Pancreas (tissue), 10 donors: ENCODE results near the gene CWC27. TPM values are rescaled to one million over a fixed set of nuclear protein-coding genes. Genes with fewer than 3 reads are reported as not detected.
"Not testable (repeated sequence)": the region's sequence is repeated elsewhere in the genome, so short reads cannot be mapped to it uniquely, and the experiment has no call there.

Source experiments
- ATAC-seq, 4 donors: fragments of 200-7000 bp; cut with Tn5 transposase; one replicate each; pipeline versions ENCODE4 v1.8.0 to v1.9.1; 2020; ENCODE audit warnings: mild to moderate bottlenecking in 4 of 4, moderate library complexity in 4 of 4
- DNase-seq, 6 donors: peaks; one replicate each; pipeline ENCODE4 v3.0.0-alpha.2; 2020
- FAIRE-seq: peaks from 2 replicates; lab custom pipeline; 2012; peaks lifted over from hg19 to GRCh38; lab: Jason Lieb, UNC
- H3K27ac ChIP-seq, 4 donors: fragments of 200-600 bp; sonication (generic); 1 replicate in 3 of 4; 2 replicates in 1 of 4; pipeline versions ENCODE4 v1.5.0 to v1.8.0; 2020
- H3K27me3 ChIP-seq, 4 donors: fragments of 200-600 bp; one replicate each; pipeline ENCODE4 v1.8.0; 2021
- H3K36me3 ChIP-seq, 3 donors: fragments of 200-600 bp; sonication (generic) in 1 of 3; one replicate each; pipeline versions ENCODE4 v1.5.0 to v1.8.0; 2020 to 2021
- H3K4me1 ChIP-seq, 3 donors: fragments of 200-600 bp; one replicate each; pipeline ENCODE4 v1.8.0; 2021
- H3K4me3 ChIP-seq, 4 donors: fragments of 200-600 bp; sonication (generic) in 2 of 4; one replicate each; pipeline versions ENCODE4 v1.5.0 to v1.8.0; 2020 to 2021
- H3K9me3 ChIP-seq, 4 donors: fragments of 200-600 bp; one replicate each; pipeline ENCODE4 v1.8.0; 2021
- WGBS, 2 donors: extraction: QIAGEN DNeasy Blood & Tissue Kit; methylation state at CpG; one replicate each; pipeline ENCODE4 v1.1.7; 2013; 5-methylcytosine and 5-hydroxymethylcytosine counted together
- intact Hi-C, 3 donors: fragments of 100-400 bp; cut with DNase I; formaldehyde crosslinking; loops; one replicate each; pipeline versions ENCODE4 v1.11.1 to v1.14.2; 2022
- polyA plus RNA-seq, 2 donors: library from polyadenylated mRNA; stranded (reverse); fragments of 200-250 nt; gene quantifications; one replicate each; pipeline ENCODE4 v1.2.3, GENCODE V29; 2013
- total RNA-seq, 6 donors: library from RNA; stranded (reverse); fragmentation: NEBNext Ultra II Directional in 4 of 6; extraction: Animal tissue kit (Norgen Biotek cat#: 25700) in 4 of 6; gene quantifications; one replicate each; pipeline versions ENCODE4 v1.2.1 to v1.2.4, GENCODE V29; 2021 to 2023
- TF ChIP-seq, protein P1 (sequence below), 4 donors: fragments of 200-600 bp; sonication (generic) in 3 of 4; IDR thresholded peaks; one replicate each; pipeline versions ENCODE4 v1.5.0 to v1.8.0; 2021; ENCODE audit warnings: antibody characterized with exemption in 4 of 4
- donor health status: healthy with polysubstance abuse.
- donor health status: DM: no; HTN: no; CAD: no; lungs with moderate emphysema.
- donor health status: DM: no; HTN: no; CAD: no.
- donor health status: control.
- donor health status: control.
- donor health status: Bipolar disorder and iron deficiency.
- donor health status: DM: yes; HTN: yes; CAD: no.
- donor health status: DM: no; HTN: no; CAD: no.
- donor health status: DM: no; HTN: no; CAD: no.
- donor health status: DM: yes; HTN: yes; CAD: no.

CWC27 gene
- total and polyA plus RNA-seq, 8 donors: 3.7 to 13.3 (median 7.0) TPM

DNA sequence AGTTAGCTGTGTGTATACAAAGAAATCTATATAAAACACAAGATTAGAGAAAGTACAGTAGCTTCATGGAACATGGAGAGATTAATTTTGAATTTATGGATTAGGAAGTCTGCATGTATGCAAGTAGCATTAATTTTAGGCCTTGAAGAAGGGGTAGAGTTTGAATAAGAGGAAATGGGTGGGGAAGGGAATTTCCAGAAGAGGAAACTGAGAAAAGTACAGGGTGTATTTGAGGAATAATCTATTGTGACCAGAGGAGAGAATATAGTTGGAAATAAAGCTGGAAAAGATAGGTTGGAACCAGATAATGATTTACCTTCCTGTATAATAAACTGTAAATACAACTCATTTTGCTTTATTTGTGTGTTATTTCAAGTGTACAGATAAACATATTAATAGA lies 53.6 kb downstream of the CWC27 start:
- Histone ChIP-seq H3K9me3 (no peaks in the 10 kb centered on the region), H3K4me1 (peaks cover 0 to 9% (median 8%) of the 10 kb centered on the region in 3 donors), H3K36me3 (no peaks in the 10 kb centered on the region), H3K4me3 (no peak overlapping the region), H3K27ac (no peak overlapping the region), H3K27me3 (no peaks in the 10 kb centered on the region)
- intact Hi-C loops: no loop called here
- TF ChIP-seq, protein P1, sequence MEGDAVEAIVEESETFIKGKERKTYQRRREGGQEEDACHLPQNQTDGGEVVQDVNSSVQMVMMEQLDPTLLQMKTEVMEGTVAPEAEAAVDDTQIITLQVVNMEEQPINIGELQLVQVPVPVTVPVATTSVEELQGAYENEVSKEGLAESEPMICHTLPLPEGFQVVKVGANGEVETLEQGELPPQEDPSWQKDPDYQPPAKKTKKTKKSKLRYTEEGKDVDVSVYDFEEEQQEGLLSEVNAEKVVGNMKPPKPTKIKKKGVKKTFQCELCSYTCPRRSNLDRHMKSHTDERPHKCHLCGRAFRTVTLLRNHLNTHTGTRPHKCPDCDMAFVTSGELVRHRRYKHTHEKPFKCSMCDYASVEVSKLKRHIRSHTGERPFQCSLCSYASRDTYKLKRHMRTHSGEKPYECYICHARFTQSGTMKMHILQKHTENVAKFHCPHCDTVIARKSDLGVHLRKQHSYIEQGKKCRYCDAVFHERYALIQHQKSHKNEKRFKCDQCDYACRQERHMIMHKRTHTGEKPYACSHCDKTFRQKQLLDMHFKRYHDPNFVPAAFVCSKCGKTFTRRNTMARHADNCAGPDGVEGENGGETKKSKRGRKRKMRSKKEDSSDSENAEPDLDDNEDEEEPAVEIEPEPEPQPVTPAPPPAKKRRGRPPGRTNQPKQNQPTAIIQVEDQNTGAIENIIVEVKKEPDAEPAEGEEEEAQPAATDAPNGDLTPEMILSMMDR (IDR thresholded peaks at IDR 0.05): no peak
- ATAC-seq (no peak), FAIRE-seq (no peak), DNase-seq (no peak)

DNA sequence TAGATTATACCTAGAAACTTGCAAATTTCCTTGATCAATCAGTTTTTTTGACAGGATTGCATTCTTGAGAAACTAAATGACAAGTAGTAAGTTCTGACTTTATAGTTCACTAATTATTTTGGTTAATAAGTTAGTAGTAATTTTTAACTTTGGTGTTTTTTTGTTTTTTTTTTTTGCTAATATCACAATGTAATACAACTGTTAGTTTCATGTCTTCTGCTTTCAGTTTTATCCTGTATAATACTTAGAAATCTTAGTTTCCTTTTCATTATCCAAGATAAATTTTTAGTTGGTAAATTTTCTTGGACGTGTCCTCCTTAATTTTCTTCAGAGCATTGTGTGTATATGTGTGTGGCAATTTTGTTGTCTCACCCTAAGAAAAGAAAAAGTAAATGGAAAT lies 57.8 kb downstream of the CWC27 start:
- no peaks in the 10 kb centered on the region for H3K9me3 ChIP-seq
- DNase-seq (no peak), ATAC-seq (no peak), FAIRE-seq (peak; percentile 13)
- H3K4me1 ChIP-seq: peaks cover 0 to 3% (median 0%) of the 10 kb centered on the region in 3 donors
- TF ChIP-seq, protein P1 (IDR thresholded peaks at IDR 0.05): no peak
- WGBS, 2 donors: 75 to 93% methylated on average over 1 of the region's 1 CpG
- H3K36me3 ChIP-seq: no peaks in the 10 kb centered on the region
- no peak overlapping the region for H3K27ac ChIP-seq
- intact Hi-C loops: no loop called here
- H3K27me3 ChIP-seq: no peaks in the 10 kb centered on the region
- H3K4me3 ChIP-seq: no peak overlapping the region

DNA sequence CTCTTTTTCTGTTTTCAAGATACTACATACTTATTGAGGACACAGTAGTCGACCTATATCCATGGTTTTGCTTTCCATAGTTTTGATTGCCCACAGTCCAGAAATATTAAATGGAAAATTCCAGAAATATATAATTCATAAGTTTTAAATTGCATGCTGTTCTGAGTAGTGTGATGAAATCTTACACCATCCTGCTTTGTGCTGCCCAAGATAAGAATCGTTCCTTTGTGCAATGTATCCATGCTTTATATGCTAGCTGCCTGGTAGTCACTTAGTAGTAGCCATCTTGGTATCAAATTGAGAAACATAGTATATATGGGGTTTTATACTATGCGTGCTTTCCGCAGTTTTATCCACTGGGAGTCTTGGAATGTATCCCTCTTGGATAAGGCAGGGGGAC lies 59.0 kb downstream of the CWC27 start:
- FAIRE-seq (no peak), DNase-seq (no peak), ATAC-seq (no peak)
- intact Hi-C loops: no loop called here
- peaks cover 0 to 3% (median 0%) of the 10 kb centered on the region in 3 donors for H3K4me1 ChIP-seq
- 82 to 87% methylated on average over 4 of the region's 4 CpGs for WGBS, 2 donors
- no peaks in the 10 kb centered on the region for H3K36me3 ChIP-seq
- no peaks in the 10 kb centered on the region for H3K27me3 ChIP-seq
- TF ChIP-seq, protein P1 (IDR thresholded peaks at IDR 0.05): no peak
- no peak overlapping the region for H3K4me3 ChIP-seq
- H3K9me3 ChIP-seq: no peaks in the 10 kb centered on the region
- H3K27ac ChIP-seq: no peak overlapping the region

DNA sequence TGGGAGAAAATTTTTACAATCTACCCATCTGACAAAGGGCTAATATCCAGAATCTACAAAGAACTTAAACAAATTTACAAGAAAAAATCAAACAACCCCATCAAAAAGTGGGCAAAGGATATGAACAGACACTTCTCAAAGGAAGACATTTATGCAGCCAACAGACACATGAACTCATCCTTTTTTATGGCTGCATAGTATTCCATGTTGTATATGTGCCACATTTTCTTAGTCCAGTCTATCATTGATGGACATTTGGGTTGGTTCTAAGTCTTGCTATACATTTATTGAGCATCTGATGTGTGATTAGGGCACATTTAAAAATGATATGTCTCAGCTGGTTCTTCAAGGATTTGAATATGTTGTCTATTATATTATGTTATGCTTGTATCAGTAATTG lies 61.9 kb downstream of the CWC27 start:
- intact Hi-C loops, ATAC-seq, H3K36me3 ChIP-seq: not testable (repeated sequence)

DNA sequence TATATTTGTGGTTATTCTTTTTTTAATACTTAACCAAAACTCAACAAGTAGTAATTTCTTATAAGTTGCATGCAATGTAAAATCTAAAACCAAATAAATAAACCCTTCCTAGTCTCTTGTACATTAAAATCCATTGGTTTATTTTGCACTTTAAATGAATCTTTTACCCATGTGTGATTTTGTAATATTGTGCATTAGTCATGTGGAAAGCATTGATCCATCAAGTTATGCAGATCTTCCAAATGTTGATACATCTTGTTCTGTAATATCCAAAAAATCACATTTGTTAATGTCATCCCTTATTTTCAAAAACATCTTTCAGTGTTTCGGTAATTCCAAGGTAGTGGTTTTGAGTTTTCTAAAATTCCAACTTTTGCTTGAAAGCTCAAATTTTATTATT lies 63.3 kb downstream of the CWC27 start:
- no peak for FAIRE-seq
- TF ChIP-seq, protein P1 (IDR thresholded peaks at IDR 0.05): no peak
- intact Hi-C loops: no loop called here

More for the DNA sequence above, 61.9 kb downstream of the CWC27 start:
- not testable (repeated sequence) for H3K27me3 ChIP-seq, H3K4me3 ChIP-seq, H3K9me3 ChIP-seq, H3K27ac ChIP-seq, H3K4me1 ChIP-seq, DNase-seq, FAIRE-seq

More for the DNA sequence above, 63.3 kb downstream of the CWC27 start:
- 96 to 98% methylated on average over 1 of the region's 1 CpG for WGBS, 2 donors
- Histone ChIP-seq H3K4me1 (no peaks in the 10 kb centered on the region), H3K27me3 (no peaks in the 10 kb centered on the region), H3K36me3 (no peaks in the 10 kb centered on the region), H3K4me3 (no peak overlapping the region), H3K27ac (no peak overlapping the region), H3K9me3 (no peaks in the 10 kb centered on the region)
- ATAC-seq (no peak), DNase-seq (no peak)
